Cardiac septum (tissue), 1 donor: Measurements from ENCODE around the gene PLPPR3. TPM values are rescaled to one million over a fixed set of nuclear protein-coding genes. Genes with fewer than 3 reads are reported as not detected.

ENCODE experiments used
- DNase-seq: peaks from one replicate; pipeline ENCODE4 v3.0.0-alpha.2; 2020; ENCODE audit warnings: low spot score
- intact Hi-C: fragments of 100-400 bp; cut with DNase I; formaldehyde crosslinking; loops from one replicate; pipeline ENCODE4 v1.14.0; 2022
- long read RNA-seq: library from polyadenylated mRNA; unstranded; transcript quantifications from one replicate; pipeline ENCODE4 v2.0.0, GENCODE V29; 2021
- total RNA-seq: library from RNA; stranded (reverse); fragmentation: NEBNext Ultra II Directional; extraction: Animal tissue kit (Norgen Biotek cat#: 25700); gene quantifications from one replicate; pipeline ENCODE4 v1.2.1, GENCODE V29; 2021
- donor health status: DM: no; HTN: no; CAD: no.

The PLPPR3 gene, protein sequence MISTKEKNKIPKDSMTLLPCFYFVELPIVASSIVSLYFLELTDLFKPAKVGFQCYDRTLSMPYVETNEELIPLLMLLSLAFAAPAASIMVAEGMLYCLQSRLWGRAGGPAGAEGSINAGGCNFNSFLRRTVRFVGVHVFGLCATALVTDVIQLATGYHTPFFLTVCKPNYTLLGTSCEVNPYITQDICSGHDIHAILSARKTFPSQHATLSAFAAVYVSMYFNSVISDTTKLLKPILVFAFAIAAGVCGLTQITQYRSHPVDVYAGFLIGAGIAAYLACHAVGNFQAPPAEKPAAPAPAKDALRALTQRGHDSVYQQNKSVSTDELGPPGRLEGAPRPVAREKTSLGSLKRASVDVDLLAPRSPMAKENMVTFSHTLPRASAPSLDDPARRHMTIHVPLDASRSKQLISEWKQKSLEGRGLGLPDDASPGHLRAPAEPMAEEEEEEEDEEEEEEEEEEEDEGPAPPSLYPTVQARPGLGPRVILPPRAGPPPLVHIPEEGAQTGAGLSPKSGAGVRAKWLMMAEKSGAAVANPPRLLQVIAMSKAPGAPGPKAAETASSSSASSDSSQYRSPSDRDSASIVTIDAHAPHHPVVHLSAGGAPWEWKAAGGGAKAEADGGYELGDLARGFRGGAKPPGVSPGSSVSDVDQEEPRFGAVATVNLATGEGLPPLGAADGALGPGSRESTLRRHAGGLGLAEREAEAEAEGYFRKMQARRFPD
- not detected for total RNA-seq
- long read RNA-seq, result 0 reads

- no peak for DNase-seq
- intact Hi-C loops, result no loop called here
These were observed at the start of gene PLPPR3 for GRCh38 chr19:821825-822503. Gene PLPPR3, minus strand, starts transcription at chr19:821955. Its CDS starts 396 bp downstream, at chr19:821559.

- no peak for DNase-seq
- intact Hi-C loops, result no loop called here
These were observed 49.2 kb upstream of the PLPPR3 start for GRCh38 chr19:870963-871401.

- no peak for DNase-seq
- intact Hi-C loops, result no loop called here
These were observed 48.6 kb upstream of the PLPPR3 start for GRCh38 chr19:870314-870713.

GRCh38 chr19:869245-870177 is 47.8 kb upstream of the PLPPR3 start:
- intact Hi-C loops, result no loop called here
- DNase-seq, result no peak

GRCh38 chr19:868458-869244 is 46.9 kb upstream of the PLPPR3 start:
- DNase-seq, result no peak
- intact Hi-C loops, result no loop called here

- intact Hi-C loops, result no loop called here
- DNase-seq, result no peak
These were observed 46.2 kb upstream of the PLPPR3 start for GRCh38 chr19:867855-868457.

GRCh38 chr19:867301-867793 is 45.6 kb upstream of the PLPPR3 start:
- intact Hi-C loops, result no loop called here
- no peak for DNase-seq

- no peak for DNase-seq
- intact Hi-C loops, result no loop called here
These were observed 45.1 kb upstream of the PLPPR3 start for GRCh38 chr19:866769-867300.

DNA sequence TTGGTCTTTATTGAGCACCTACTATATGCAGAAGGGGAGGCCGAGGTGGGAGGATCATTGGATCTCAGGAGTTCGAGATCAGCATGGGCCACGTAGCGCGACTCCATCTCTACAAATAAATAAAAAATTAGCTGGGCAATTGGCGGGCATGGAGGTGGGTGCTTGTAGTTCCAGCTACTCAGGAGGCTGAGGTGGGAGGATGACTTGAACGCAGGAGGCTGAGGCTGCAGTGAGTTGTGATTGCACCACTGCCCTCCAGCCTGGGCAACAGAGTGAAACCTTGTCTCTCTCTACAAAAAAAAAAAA is 41.5 kb upstream of the PLPPR3 start:
- DNase-seq, result no peak

DNA sequence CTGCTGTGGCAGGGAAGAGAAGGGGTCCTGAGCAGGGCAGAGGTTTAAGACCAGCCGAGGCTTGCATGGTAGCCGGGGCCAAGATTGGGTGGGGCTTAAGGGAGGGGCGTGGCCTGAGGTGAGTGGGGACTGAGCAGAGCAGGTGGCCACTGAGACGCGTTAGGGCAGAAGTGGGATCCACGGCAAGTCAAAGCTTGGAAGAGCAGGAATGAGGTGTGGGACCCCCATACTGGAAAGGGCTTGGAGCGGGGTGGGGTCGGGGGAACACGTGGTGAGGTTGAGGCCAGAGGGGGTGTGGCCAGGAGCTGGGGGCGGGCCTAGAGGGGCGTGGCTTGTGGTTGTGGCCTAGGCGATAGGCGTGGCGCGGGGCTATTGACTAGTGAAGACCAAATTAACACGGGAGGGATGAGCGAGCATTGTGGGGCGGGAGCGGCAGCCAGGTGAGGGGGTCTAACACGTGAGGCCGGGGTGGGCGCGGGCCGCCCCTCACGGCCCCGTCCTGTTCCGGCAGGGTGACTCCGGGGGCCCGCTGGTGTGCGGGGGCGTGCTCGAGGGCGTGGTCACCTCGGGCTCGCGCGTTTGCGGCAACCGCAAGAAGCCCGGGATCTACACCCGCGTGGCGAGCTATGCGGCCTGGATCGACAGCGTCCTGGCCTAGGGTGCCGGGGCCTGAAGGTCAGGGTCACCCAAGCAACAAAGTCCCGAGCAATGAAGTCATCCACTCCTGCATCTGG is 41.0 kb upstream of the PLPPR3 start:
- DNase-seq, result peak; percentile 83
- intact Hi-C loops, result loop anchor here (5.0 kb wide), 1 partner anchor 90 kb away; no protein-coding TSS in a partner anchor

More for the DNA sequence above, 41.5 kb upstream of the PLPPR3 start:
- intact Hi-C loops, result loop anchor here (5.0 kb wide), 1 partner anchor 91 kb away; no protein-coding TSS in a partner anchor

GRCh38 chr19:861756-862580 is 40.2 kb upstream of the PLPPR3 start:
- DNase-seq, result no peak
- intact Hi-C loops, result loop anchor here (5.0 kb wide), 1 partner anchor 90 kb away; no protein-coding TSS in a partner anchor

DNA sequence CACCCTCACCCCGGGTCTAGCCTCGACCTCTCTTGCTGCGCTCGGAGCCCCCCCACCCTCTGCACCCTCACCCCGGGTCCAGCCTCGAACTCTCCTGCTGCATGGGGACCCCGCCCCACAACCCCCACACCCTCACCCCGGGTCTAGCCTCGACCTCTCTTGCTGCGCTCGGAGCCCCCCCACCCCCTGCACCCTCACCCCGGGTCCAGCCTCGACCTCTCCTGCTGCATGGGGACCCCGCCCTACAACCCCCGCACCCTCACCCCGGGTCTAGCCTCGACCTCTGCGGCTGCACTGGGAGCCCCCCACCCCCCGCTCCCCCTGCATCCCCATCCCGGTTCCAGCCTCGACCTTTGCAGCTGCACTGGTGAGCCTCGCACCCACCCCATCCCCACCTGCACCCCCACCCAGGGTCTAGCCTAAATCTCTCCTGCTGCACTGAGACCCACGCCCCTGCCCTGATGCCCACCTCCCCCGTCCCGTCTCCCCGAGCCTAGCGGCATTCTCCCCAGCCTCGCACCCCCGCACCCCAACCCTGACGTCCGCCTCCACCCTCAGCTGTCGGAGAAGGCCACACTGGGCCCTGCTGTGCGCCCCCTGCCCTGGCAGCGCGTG is 39.5 kb upstream of the PLPPR3 start:
- no peak for DNase-seq
- intact Hi-C loops, result loop anchor here (5.0 kb wide), 1 partner anchor 89 kb away; no protein-coding TSS in a partner anchor

- intact Hi-C loops, result loop anchor here (5.0 kb wide), 2 partner anchors 63 to 123 kb away; partner anchors contain the start of gene WDR18
- DNase-seq, result no peak
These were observed 37.4 kb upstream of the PLPPR3 start, which contains the start of gene CFD for GRCh38 chr19:858868-859843. Gene CFD, plus strand, starts transcription at chr19:859664. Its CDS starts 26 bp downstream, at chr19:859690.

DNA sequence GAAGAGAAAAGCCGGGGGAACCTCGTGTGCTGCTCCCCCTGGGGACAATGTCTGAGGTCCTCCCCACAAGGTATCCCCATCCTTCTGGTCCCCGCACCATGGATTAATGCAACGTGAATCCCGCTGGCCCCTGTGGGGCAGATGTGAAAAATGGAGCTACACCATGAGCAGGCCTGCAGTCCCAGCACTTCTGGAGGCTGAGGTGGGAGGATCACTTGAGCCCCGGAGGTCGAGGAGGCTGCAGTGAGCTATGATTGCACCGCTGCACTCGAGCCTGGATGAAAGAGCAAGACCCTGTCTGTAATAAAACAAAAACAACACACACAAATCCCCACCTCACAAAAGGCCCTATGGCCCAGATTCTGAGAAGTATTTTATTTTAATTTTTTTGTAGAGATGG is 36.5 kb upstream of the PLPPR3 start:
- DNase-seq, result no peak
- intact Hi-C loops, result loop anchor here (5.0 kb wide), 2 partner anchors 64 to 124 kb away; partner anchors contain the start of gene WDR18
